SH-SY5Y (cell line): Measurements from ENCODE around the gene PCP4.

Source experiments
- GATA2 ChIP-seq: IDR thresholded peaks from 2 replicates; pipeline ENCODE4 v1.6.1; 2011; ENCODE audit warnings: mild to moderate bottlenecking, low read depth, low read length
- GATA3 ChIP-seq: IDR thresholded peaks from 2 replicates; pipeline ENCODE4 v1.6.1; 2011; ENCODE audit warnings: low read depth, mild to moderate bottlenecking, low read length, moderate library complexity

PCP4 gene

DNA sequence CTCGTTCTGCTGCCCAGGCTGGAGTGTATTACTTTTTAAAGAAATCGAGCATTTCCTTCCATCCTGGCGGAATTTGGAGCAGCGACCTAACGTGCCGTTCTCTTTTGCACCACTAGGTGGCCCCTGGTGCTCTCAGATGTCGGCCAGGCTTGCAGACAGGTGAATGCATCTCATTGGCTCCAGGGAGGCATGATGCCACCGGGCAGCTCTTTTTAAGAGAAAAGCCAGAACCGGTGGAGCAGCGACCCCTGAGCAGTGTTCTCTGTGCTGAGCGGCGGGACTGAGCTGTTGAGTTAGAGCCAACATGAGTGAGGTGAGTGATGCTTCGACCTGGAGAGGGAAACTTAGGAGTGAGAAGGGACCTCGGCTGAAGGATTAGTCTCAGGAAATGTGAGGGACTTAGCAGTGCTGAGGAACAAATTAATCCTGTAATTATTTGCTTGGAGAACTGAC, at the start of gene PCP4:
Gene PCP4, plus strand, starts transcription at position 241 of the 453 bp plus-strand sequence. Its CDS starts 64 bp downstream, at position 305.
- TF ChIP-seq GATA3, result no peak
- TF ChIP-seq GATA2, result no peak

DNA sequence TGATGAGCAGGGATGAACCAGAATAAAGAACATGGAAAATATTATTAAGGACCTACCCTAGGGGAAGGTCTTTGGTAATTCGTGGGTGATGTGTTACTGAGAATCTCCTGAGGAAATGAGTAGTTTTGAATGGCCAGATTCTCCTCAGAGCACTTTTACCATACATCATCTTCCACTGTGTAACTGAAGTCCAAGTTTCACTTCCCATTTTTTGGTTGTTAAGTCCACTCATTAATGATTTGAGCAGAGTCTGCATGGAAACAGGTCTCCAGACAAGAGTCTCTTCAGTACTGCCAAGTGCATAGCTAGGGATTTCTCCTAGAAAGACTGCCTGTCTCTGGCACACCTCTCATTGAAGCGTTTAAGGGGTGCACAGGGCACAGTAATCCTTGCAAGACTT, 48.7 kb upstream of the PCP4 start:
- TF ChIP-seq GATA3 (no peak), GATA2 (no peak)

DNA sequence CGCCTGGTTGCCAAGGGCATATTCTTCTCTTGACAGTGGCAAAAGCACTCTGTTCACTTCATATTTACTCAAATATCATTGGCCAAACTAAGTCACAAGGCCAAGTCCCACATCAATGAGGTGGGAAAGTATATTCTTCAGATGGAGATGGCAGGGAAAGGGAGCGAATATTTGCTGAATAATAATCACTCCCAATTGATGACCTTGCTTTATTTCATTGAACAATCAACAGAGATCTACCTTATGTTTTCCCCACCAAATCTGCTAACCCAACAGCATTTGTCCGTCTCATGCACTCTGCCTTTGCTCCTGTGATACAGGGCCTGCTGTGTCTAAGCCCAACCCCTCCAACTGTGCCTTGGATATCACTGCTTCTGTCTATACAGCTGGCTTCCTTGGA, 45.2 kb upstream of the PCP4 start:
- TF ChIP-seq GATA3 (no peak), GATA2 (no peak)

DNA sequence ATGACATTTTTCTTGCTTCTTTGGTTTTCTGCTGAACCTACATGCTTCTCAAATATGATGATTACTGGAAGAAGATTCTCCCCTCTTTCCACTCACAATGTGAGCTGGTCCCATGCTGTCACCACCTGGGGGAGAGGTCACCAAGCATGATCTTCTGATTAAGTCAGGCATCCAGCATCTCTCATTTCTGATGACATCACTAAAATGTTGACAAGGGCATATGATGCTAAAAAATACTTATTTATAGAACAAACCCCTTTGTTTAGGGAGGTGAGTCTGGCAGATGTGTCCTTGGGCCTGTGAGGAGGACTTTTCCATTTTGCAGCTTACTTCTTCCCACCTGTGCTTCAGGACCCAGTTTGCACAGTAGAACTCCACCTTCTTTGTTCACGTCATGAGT, 42.0 kb upstream of the PCP4 start:
- TF ChIP-seq GATA2 (no peak), GATA3 (no peak)

DNA sequence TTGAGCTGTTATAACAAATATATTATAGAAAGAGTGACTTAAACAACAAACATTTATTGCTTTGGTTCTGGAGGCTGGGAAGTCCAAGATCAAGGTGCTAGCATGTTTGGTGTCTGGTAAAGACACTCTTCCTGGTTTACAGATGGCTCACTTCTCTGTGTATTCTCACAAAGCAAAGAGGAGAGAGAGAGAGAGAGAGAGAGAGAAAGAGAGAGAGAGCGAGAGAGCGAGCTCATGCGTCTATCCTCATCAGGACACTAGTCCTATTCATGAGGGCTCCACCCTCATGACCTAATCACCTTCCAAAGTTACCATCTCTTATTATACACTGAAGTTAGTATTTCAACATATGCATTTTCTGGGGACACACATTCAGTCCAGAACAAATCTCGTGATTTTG, 32.7 kb upstream of the PCP4 start:
- TF ChIP-seq GATA2 (no peak), GATA3 (no peak)

DNA sequence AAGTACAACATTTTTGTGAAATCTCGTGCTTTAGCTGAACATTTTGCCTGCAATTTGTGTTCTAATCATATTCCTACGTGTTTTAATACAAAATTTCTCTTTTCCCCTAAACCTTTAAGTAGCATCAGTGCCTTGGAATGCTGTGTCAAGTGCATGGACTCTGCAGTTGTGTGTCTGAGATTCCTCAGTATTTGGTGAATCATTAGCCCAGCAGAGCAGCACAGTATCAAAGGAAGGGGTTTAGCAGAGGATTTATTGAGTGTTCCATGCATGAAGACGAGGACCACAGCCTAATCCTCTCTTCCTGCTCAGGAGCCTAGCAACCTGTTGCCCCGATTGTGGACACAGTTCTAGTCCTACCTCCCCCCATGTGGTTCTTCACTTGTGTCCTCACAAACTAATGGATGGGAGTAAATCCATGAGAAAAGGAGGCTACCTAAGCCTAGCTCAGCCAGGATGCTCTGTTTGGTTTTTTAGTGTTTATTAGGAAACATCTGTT, 29.3 kb upstream of the PCP4 start:
- TF ChIP-seq GATA3 (no peak), GATA2 (no peak)

DNA sequence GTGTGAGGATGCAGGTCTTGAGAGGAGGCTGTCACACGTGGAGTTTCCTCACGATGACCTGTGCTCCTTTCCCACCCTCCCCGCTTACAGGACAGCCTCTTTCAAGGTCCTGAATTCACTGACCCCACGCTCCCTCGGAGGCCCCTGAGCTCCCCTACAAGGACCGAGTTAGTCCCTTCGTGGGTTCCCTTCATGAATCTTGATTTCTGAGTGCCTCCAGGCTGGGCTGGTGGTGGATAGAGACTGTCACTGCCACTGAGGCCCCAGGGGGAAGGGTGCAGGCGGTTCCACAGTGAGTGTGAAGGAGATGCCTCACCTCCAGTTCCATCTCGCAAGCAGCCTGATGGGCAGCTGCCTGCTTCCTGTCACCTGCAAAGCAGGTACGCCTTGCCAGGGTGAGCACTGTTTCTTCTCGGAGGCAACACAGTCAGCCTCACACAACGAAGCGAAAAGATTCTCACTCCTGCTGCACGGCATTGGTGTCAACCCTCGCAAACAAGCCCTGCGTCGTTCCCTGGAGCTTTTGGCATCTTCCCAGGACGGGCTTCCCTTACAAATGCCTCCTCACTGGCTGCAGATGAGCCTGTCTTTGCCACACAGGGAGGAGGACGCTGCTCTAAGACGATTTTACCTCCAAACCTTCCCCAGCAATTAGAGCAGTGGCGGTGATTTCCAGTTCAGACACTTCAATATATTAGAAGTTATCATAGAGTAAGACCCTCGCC, 26.7 kb upstream of the PCP4 start:
- TF ChIP-seq GATA3, result no peak
- no peak for TF ChIP-seq GATA2

DNA sequence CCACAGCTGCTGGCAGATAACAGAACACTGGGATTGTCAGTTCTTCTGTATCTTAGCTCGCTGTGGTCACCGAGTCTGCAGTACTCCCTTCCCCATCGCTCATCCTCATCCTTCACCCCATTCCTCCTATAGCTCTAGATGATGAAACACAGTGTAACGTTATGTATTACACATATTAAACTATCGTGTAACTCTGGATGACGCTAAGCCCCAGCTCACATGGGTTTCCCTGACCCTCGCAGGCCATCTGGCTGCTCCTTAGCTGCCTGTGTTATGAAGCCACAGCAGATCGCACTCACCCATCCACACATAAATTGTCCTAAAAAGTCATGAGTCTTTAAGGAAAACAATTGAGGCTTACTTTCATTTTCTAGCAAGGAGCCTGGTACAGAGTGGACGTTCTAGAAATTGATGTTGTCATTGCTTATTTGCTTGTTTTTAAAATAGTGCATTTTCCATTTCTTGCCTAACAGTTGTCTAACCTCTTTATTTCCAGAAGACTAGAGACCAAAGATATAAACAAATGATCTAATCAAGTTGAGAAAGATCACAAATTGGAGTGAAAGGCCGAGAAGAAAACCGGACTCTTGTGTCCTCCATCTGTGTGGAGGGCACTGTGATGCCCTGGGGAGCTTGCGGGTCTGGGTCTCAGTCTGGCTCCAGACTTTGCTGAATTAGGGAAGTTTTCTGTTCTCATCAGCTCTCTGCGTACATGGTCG, 24.3 kb upstream of the PCP4 start:
- TF ChIP-seq GATA3 (no peak), GATA2 (no peak)

DNA sequence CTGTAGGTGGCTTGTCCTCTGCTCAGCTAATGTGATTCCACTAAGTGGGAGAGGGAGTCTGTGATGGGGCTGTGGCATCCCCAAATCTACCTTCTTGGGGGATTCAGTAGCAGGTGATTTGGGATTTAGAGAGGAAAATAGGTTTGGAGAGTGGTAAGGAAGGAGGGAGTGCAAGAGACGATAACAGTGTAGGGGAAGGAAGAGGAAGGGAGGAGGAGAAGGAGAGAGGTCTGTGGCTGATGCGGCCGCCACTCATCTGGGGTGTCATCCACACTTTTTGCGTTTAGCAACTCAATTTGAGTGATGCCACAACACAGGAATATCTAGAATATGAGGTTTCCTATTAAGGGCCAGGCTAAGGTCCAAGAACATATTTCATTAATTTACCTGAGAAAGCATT, 23.8 kb upstream of the PCP4 start:
- no peak for TF ChIP-seq GATA3
- TF ChIP-seq GATA2, result no peak

DNA sequence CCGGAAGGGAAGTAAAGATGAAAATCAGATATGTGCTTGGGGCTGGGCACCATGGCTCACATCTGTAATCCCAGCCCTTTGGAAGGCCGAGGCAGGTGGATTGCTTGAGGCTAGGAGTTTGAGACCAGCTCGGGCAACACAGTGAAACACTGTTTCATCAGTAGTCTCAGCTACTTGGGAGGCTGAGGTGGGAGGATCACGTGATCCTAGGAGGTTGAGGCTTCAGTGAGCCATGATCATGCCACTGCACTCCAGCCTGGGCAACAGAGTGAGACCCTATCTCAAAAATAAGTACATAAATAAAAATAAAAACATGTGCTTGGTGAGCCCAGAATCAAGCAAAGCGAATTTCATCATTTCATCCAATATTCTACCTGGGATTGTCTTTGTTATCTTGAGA, 23.3 kb upstream of the PCP4 start:
- TF ChIP-seq GATA2 (no peak), GATA3 (no peak)

DNA sequence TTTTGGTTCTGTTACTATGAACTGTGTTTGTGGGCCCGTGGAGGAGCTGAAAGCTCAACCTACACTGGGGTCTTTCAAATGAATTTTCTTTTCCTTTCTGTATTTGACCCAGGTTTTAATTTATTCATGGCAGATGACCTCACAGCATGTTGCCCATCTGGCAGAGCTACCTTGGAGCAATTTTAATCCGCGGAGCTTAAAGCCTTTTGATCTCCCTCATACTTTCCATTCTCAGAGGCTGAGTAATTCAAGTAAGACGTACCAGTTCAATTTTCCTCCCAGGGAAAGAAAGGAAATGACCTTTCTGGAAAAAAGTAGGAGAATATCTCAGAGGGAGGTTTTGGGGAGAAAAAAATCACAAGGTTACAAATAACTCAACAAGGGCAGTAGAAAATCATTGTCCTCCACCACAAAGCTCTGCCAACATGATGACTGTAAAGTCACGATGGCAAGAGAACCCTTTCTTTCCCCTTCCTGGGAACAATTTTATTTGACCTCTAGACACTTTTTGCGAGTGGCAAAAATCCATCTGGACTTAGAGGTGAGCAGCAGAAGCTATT, 21.6 kb upstream of the PCP4 start:
- TF ChIP-seq GATA2 (no peak), GATA3 (no peak)

DNA sequence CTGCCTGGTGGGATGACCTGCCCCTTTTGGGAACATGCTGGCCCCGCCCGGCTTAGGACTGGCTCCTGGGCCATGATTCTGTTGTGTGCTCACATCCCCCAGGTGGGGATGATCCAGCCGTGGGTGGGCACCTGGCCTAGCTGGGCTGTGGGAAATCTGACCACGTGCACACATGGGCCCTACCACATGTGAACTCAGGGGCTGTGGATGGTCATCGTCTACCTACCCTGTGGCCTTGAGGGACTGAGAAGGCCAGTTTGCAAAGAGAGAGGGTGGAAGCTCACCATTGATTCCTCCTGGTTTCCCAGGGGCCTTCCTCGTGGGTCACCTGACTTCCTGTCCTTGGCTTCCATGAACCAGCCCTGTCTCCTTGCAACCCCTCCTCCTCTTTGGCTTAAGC, 19.4 kb upstream of the PCP4 start:
- TF ChIP-seq GATA2 (no peak), GATA3 (no peak)

DNA sequence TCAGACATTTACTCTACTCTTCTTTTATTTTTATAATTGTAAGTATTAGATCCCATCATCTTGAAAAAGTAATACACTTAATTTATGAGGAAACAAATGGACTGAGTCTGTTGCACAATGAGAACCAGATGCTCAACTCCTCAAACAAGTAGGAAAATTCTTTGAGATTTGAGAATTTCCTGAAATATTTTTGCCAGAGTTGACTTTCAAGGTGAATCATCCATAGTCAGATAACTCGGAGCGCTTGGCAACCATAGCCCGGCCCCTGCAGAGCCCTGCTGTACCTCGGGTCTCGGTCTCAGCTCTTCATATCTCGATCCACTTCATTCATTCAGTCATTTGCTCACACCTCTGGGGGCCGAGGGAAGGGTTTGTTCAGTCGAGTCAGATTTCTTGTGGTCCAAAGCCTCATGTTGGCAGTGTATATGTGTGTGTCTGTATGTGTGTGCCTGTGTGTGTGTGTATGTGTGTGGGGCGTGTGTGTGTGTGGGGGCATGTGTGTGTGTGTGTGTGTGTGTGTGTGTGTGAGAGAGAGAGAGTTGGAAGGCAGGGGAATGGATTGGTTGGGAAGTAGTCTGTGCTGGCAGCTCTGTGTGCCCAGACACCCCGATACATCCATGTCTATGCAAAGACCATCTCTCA, 18.1 kb upstream of the PCP4 start:
- TF ChIP-seq GATA3 (no peak), GATA2 (no peak)

DNA sequence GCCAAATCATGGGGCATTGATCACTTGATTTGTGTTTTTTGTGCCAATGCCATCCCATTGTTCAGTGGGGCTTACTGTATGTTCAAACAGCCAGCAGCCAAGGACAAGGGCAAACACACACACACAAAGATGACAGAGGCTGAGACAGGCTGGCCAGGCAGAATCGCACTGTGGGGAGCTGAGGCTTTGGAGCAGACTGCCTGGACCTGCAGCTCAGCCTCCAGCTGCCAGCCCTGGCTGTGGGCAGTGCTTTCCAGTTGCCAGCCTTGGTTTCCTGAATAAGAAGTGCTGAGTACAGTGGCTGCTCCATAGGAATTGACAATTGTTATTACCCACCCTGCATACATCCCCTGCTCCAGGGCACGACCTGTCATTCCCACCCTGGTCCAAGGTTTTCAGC, 16.9 kb upstream of the PCP4 start:
- no peak for TF ChIP-seq GATA3
- no peak for TF ChIP-seq GATA2
